Stimulated activated CD4-positive, alpha-beta T cell treated with anti-CD3 and anti-CD28 coated beads, TNF-alpha, amount 100 ng/mL, for 24 hours (primary cell): Measurements from ENCODE around the gene PCSK1.
"Not testable (repeated sequence)": the region's sequence is repeated elsewhere in the genome, so short reads cannot be mapped to it uniquely, and the experiment has no call there.

Experiments
- DNase-seq, 3 experiments: peaks; one replicate each; pipeline ENCODE4 v3.0.0-alpha.2; 2020; ENCODE audit warnings: low read depth in 3 of 3

Gene PCSK1

GRCh38 chr5:96372726-96373380, 60.2 kb downstream of the PCSK1 start:
- no peak for DNase-seq

- DNase-seq: no peak
These were observed 62.1 kb downstream of the PCSK1 start for GRCh38 chr5:96370976-96371375.

DNA sequence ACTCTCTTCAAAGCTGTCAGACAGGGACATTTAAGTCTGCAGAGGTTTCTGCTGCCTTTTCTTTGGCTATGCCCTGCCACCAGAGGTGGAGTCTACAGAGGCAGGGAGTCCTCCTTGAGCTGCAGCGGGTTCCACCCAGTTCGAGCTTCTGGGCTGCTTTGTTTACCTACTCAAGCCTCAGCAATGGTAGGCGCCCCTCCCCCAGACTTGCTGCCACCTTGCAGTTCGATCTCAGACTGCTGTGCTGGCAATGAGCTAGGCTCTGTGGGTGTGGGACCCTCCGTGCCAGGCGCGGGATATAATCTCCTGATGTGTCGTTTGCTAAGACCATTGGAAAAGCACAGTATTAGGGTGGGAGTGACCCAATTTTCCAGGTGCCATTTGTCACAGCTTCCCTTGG, 65.7 kb downstream of the PCSK1 start:
- DNase-seq: not testable (repeated sequence)

- DNase-seq: no peak
These were observed 78.8 kb downstream of the PCSK1 start for GRCh38 chr5:96354237-96354636.

DNA sequence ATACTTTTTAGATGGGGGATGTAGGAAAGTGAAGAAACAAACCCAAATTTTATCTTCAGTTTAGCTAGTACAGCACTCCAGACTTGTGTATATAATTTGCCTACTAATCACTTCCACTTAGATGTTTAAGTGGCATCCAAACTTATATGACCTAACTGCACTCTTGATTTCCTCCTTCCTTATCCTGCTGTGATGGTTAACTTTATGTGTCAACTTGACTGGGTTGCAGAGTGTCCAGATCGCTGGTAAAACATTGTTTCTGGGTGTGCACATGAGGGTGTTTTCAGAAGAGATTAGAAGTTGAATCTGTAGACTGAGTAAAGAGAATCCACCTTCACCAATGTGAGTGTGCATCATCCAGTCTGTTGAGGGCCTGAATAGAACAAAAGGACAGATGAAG, 79.8 kb downstream of the PCSK1 start:
- no peak for DNase-seq

GRCh38 chr5:96350678-96351077, 82.4 kb downstream of the PCSK1 start:
- DNase-seq: no peak

GRCh38 chr5:96348536-96348935, 84.5 kb downstream of the PCSK1 start:
- DNase-seq: no peak

DNA sequence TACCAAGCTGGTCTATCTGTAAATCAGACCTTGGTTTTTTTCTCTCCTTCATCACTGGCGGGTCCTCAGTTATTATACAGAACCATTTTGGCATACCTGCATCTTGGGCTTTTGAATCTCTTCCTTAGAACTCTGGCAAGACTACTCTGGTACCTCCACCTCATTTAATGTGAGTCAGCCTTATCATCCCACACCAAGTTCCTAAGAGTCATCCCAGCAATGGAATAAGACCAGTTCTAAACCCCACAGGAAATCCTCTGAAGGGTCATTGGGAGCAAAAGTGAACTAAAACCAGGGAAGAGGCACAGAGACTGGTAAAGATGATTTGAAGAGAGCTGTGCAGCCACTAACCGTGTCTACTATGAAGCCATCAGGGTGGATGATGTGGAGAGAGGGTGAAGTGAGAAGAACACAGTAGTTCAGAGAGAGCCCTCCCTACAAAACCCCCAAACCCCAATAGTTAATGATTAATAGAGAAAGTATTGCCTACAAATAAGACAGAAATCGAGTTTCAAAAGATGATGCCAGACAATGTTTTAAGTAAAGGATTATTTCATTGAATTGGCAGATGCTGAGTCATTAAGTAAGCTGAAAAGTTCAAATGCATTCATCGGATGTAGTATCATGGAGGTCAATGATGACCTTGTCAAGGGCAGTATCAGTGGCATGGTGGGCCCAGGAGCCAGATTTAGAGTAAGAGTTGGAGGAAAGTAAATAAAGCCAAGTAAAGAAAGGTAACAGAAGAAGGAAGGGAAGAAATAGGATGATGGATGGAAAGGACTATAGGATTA, 85.4 kb downstream of the PCSK1 start:
- no peak for DNase-seq

DNA sequence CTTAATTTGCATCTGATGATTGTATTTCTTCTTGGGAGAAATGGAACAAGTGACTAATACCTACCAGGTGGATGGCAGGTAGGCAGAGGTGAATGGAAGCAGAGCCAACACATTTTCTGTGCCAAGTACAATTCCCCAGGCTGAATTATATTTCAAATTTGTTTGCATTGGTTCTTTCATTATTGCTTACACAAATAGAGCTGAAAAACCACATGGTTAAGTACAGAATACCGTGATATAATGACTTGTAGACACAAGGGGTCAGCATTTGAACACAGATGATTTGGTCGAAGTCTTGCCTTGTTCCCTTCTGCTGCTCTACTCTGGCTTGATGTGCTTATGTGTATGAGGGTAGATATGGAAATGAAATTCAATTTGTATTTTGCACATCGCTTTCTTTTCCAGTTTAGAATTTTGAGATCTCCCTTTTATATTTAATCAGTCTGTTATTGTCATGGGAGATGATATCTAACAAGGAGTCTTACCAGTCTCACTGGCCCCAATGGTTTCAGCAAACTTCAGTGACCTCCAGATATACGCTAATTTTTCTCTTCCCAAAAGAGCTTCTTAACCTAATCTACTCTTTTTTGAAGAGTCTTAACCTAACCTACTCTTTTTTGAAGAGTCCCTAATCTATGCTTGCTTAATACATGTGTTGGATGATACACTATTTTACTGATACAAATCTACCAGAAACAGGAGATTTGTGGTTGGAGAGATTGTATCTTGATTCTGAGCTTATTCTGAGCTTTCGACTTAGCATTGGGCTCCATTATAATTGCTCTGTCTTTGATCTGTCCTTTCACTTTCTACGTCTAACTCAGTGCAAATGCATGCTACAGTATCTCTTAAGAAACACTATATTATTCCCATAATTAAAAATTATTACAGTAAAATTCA, 88.1 kb downstream of the PCSK1 start:
- no peak for DNase-seq

GRCh38 chr5:96343094-96343493, 90.0 kb downstream of the PCSK1 start:
- no peak for DNase-seq

DNA sequence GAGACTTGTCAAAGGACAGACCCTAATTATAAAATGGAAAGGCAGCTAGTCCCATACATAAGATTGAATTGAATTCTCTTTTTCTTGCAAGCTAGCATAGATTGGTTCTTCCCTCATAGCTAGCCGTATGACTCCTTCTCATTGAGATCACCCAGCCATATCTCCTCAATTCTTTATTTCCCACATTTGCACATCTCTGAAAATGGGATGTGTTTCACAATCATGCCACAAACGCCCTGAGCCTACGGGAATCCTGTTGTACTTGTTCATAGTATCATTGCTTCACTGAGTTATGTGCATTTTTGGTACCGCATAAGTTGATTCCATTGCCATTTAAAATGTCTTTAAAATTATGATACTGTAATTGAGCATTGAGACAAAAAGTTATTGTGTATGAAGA, 90.5 kb downstream of the PCSK1 start:
- no peak for DNase-seq
